Mesothelial cell of epicardium (in vitro differentiated cells): Measurements from ENCODE around the gene DDR2. TPM values are rescaled to one million over a fixed set of nuclear protein-coding genes. Genes with fewer than 3 reads are reported as not detected.

Experiments
- DNase-seq, 2 experiments: peaks; one replicate each; pipeline ENCODE4 v3.0.0; 2021; ENCODE audit warnings: low spot score in 2 of 2; ENCODE audit not compliant: unreplicated experiment in 2 of 2
- H3K27ac Mint-ChIP-seq: 2 replicates; pipeline ENCODE4 v1.8.0; 2021; ENCODE audit warnings: mixed read lengths
- H3K27me3 Mint-ChIP-seq: 2 replicates; pipeline ENCODE4 v1.8.0; 2021; ENCODE audit warnings: low read depth, mixed read lengths
- H3K36me3 Mint-ChIP-seq: 2 replicates; pipeline ENCODE4 v1.8.0; 2021; ENCODE audit warnings: mixed read lengths
- H3K4me1 Mint-ChIP-seq: 2 replicates; pipeline ENCODE4 v1.8.0; 2021; ENCODE audit warnings: mixed read lengths
- H3K4me3 Mint-ChIP-seq: 2 replicates; pipeline ENCODE4 v1.8.0; 2021; ENCODE audit warnings: mild to moderate bottlenecking, moderate library complexity, mixed read lengths
- H3K9me3 Mint-ChIP-seq: 2 replicates; pipeline ENCODE4 v1.8.0; 2021; ENCODE audit warnings: mixed read lengths
- CTCF ChIP-seq: fragments of 200-600 bp; sonication (generic); IDR thresholded peaks from one replicate; pipeline ENCODE4 v1.5.0; 2021; ENCODE audit warnings: antibody characterized with exemption; ENCODE audit not compliant: unreplicated experiment
- total RNA-seq: library from RNA; stranded (reverse); gene quantifications from 3 replicates; pipeline ENCODE4 v1.2.1, GENCODE V29; 2021

Gene DDR2
- total RNA-seq, 1 donor from 2014 or later: 58.1 TPM

GRCh38 chr1:162631546-162632191 is 595 bp upstream of the DDR2 start:
- Mint-ChIP-seq H3K4me3 (peak overlapping the region; percentile 74), H3K36me3 (no peaks in the 10 kb centered on the region), H3K4me1 (peaks cover 65% of the 10 kb centered on the region), H3K27me3 (no peaks in the 10 kb centered on the region), H3K27ac (peak overlapping the region; percentile 91), H3K9me3 (no peaks in the 10 kb centered on the region)
- DNase-seq: no peak
- TF ChIP-seq CTCF: no peak

- TF ChIP-seq CTCF: no peak
- Mint-ChIP-seq H3K36me3 (no peaks in the 10 kb centered on the region), H3K27ac (peak overlapping the region; percentile 91), H3K9me3 (no peaks in the 10 kb centered on the region), H3K27me3 (no peaks in the 10 kb centered on the region), H3K4me1 (peaks cover 59% of the 10 kb centered on the region), H3K4me3 (peak overlapping the region; percentile 74)
- DNase-seq: no peak
Observed at GRCh38 chr1:162632698-162633080, 425 bp downstream of the DDR2 start.

GRCh38 chr1:162633081-162633762 is 958 bp downstream of the DDR2 start:
- no peak for TF ChIP-seq CTCF
- no peaks in the 10 kb centered on the region for H3K9me3 Mint-ChIP-seq
- no peak for DNase-seq
- no peaks in the 10 kb centered on the region for H3K27me3 Mint-ChIP-seq
- H3K4me3 Mint-ChIP-seq: peak overlapping the region; percentile 74
- peaks cover 59% of the 10 kb centered on the region for H3K4me1 Mint-ChIP-seq
- peak overlapping the region; percentile 91 for H3K27ac Mint-ChIP-seq
- H3K36me3 Mint-ChIP-seq: no peaks in the 10 kb centered on the region

GRCh38 chr1:162635418-162635817 is 3.2 kb downstream of the DDR2 start:
- DNase-seq: no peak
- H3K36me3 Mint-ChIP-seq: peaks cover 1% of the 10 kb centered on the region
- TF ChIP-seq CTCF: no peak
- peaks cover 42% of the 10 kb centered on the region for H3K4me1 Mint-ChIP-seq
- no peaks in the 10 kb centered on the region for H3K9me3 Mint-ChIP-seq
- peak overlapping the region; percentile 74 for H3K4me3 Mint-ChIP-seq
- no peaks in the 10 kb centered on the region for H3K27me3 Mint-ChIP-seq
- no peak overlapping the region for H3K27ac Mint-ChIP-seq

- Mint-ChIP-seq H3K27me3 (no peaks in the 10 kb centered on the region), H3K4me3 (no peak overlapping the region), H3K36me3 (peaks cover 1% of the 10 kb centered on the region), H3K4me1 (peaks cover 13% of the 10 kb centered on the region), H3K27ac (no peak overlapping the region), H3K9me3 (no peaks in the 10 kb centered on the region)
- TF ChIP-seq CTCF: no peak
- DNase-seq: no peak
Observed at GRCh38 chr1:162639718-162640117, 7.5 kb downstream of the DDR2 start.
